ENCODE measurements around the gene GOLM1. TPM values are rescaled to one million over a fixed set of nuclear protein-coding genes. Genes with fewer than 3 reads are reported as not detected.

GOLM1 gene
- total RNA-seq, 1 donor from 2014 or later, result 149 TPM

- no peak for DNase-seq (ENCODE audit: extremely low spot score, unreplicated experiment)
- H3K9me3 Mint-ChIP-seq, result no peaks in the 10 kb centered on the region
- H3K4me1 Mint-ChIP-seq (ENCODE audit: unreplicated experiment), result no peaks in the 10 kb centered on the region
- no peak overlapping the region for H3K4me3 Mint-ChIP-seq
- peaks cover 49% of the 10 kb centered on the region for H3K36me3 Mint-ChIP-seq
- TF ChIP-seq, protein P1, sequence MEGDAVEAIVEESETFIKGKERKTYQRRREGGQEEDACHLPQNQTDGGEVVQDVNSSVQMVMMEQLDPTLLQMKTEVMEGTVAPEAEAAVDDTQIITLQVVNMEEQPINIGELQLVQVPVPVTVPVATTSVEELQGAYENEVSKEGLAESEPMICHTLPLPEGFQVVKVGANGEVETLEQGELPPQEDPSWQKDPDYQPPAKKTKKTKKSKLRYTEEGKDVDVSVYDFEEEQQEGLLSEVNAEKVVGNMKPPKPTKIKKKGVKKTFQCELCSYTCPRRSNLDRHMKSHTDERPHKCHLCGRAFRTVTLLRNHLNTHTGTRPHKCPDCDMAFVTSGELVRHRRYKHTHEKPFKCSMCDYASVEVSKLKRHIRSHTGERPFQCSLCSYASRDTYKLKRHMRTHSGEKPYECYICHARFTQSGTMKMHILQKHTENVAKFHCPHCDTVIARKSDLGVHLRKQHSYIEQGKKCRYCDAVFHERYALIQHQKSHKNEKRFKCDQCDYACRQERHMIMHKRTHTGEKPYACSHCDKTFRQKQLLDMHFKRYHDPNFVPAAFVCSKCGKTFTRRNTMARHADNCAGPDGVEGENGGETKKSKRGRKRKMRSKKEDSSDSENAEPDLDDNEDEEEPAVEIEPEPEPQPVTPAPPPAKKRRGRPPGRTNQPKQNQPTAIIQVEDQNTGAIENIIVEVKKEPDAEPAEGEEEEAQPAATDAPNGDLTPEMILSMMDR (conservative IDR thresholded peaks at IDR 0.05), result no peak
- no peaks in the 10 kb centered on the region for H3K27me3 Mint-ChIP-seq
- no peak overlapping the region for H3K27ac Mint-ChIP-seq
Observed at GRCh38 chr9:85987236-85987635, 112.1 kb downstream of the GOLM1 start.

DNA sequence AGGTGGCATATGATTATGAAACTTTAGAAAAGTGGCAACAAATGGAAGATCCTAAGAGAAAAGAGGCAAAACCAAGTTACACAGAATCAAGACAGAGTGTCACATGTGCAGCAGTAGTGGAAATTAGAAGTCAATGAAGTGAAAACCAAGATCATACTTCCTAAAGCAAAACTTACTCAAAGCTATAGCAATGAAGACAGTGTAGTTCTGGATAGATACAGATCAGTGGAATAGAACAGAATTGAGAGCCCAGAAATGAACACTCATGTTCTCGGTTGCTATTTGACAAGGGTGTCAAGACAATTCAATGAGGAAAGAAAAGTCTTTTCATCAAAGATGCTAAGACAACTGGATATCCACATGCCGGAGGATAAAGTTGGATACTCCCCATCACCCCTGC is 114.9 kb downstream of the GOLM1 start:
- no peak overlapping the region for H3K27ac Mint-ChIP-seq
- TF ChIP-seq, protein P1 (conservative IDR thresholded peaks at IDR 0.05), result no peak

DNA sequence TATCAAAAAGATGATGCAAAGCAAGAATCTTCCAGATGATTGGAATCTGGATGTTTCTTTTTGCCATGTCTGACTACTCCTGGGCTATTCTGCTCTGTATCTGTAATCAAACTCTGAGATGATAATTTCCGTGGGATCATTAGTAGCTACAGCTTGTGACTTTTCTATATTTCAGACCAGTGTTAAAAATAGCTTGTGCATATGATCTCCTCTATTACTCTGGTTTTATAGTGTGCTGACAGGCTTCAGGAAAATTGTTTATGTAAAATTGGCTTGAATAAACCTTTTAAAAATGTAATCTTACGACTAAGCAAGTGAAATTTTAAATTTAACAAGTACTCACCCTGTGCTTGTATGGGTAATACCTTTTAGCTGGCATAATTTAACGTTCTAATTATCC is 118.0 kb downstream of the GOLM1 start:
- TF ChIP-seq, protein P1 (conservative IDR thresholded peaks at IDR 0.05), result no peak
- no peak for DNase-seq (ENCODE audit: extremely low spot score, unreplicated experiment)
- H3K36me3 Mint-ChIP-seq, result peaks cover 63% of the 10 kb centered on the region

More for the DNA sequence above, 114.9 kb downstream of the GOLM1 start:
- DNase-seq (ENCODE audit: extremely low spot score, unreplicated experiment), result no peak
- Mint-ChIP-seq H3K27me3 (no peaks in the 10 kb centered on the region), H3K36me3 (peaks cover 54% of the 10 kb centered on the region), H3K4me1 (ENCODE audit: unreplicated experiment) (no peaks in the 10 kb centered on the region), H3K4me3 (no peak overlapping the region), H3K9me3 (no peaks in the 10 kb centered on the region)

DNA sequence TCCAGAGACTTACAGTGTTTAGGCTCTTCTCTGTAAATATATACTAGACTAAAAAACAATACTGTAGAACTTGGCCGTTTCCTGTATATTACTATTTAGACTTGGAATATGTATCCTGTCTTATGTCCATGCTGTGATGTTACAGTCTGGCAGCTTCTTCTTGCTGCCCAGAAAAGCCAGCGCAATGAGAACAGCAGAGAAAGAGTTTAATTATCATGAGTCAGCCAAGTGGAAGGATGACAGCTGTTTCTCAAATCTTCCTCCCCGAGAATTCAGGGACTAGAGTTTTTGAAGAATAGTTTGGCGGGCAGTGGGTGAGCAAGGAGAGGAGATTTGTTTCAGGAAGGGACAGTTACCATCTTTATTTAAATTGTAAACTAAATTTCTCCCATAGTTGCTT is 120.9 kb downstream of the GOLM1 start:
- no peaks in the 10 kb centered on the region for H3K9me3 Mint-ChIP-seq

More for the DNA sequence above, 118.0 kb downstream of the GOLM1 start:
- H3K27ac Mint-ChIP-seq, result no peak overlapping the region
- H3K4me1 Mint-ChIP-seq (ENCODE audit: unreplicated experiment), result no peaks in the 10 kb centered on the region
- no peaks in the 10 kb centered on the region for H3K9me3 Mint-ChIP-seq
- H3K27me3 Mint-ChIP-seq, result no peaks in the 10 kb centered on the region
- H3K4me3 Mint-ChIP-seq, result no peak overlapping the region

More for the DNA sequence above, 120.9 kb downstream of the GOLM1 start:
- H3K27me3 Mint-ChIP-seq, result no peaks in the 10 kb centered on the region
- TF ChIP-seq, protein P1 (conservative IDR thresholded peaks at IDR 0.05), result no peak
- DNase-seq (ENCODE audit: extremely low spot score, unreplicated experiment), result no peak
- peaks cover 42% of the 10 kb centered on the region for H3K36me3 Mint-ChIP-seq
- no peaks in the 10 kb centered on the region for H3K4me1 Mint-ChIP-seq (ENCODE audit: unreplicated experiment)
- no peak overlapping the region for H3K27ac Mint-ChIP-seq
- H3K4me3 Mint-ChIP-seq, result no peak overlapping the region

Other genes starting within 250 kb of the GOLM1 start
- gene NAA35, start 158.4 kb downstream of the GOLM1 start, total RNA-seq (ENCODE audit: low replicate concordance), result 32.9 and 35.7 TPM in 2 replicates
- gene C9orf153, start 160.1 kb upstream of the GOLM1 start, total RNA-seq (ENCODE audit: low replicate concordance), result 1.1 TPM in 1 of 2 replicates, not detected in the other
- gene ISCA1, start 183.0 kb upstream of the GOLM1 start, total RNA-seq (ENCODE audit: low replicate concordance), result 33.2 and 36.8 TPM in 2 replicates